ENCODE results near the gene ARHGDIG.

Gene ARHGDIG

GRCh38 chr16:260326-260725, 20.1 kb upstream of the ARHGDIG start:
- no peak for TF ChIP-seq CTCF (IDR thresholded peaks at IDR 0.05; ENCODE audit: low read length)
- no peak for TF ChIP-seq EZH2phosphoT487 (IDR thresholded peaks at IDR 0.05; ENCODE audit: low read length)
- no peak for TF ChIP-seq EZH2 (optimal IDR thresholded peaks at IDR 0.05; ENCODE audit: low read depth, low read length)
- H4K20me1 ChIP-seq (ENCODE audit: insufficient read depth, low read length), result no peaks in the 10 kb centered on the region
- H3K36me3 ChIP-seq (replicated peaks; ENCODE audit: insufficient read depth, low read length), result no peaks in the 10 kb centered on the region
- H3K4me3 ChIP-seq (ENCODE audit: low read length), result no peak overlapping the region
- no peaks in the 10 kb centered on the region for H3K27me3 ChIP-seq (replicated peaks; ENCODE audit: insufficient read depth, low read length)
- no peaks in the 10 kb centered on the region for H3K4me1 ChIP-seq (ENCODE audit: low read length)
- no peaks in the 10 kb centered on the region for H3K9me3 ChIP-seq (replicated peaks; ENCODE audit: insufficient read depth, low read length)
- H3K27ac ChIP-seq (ENCODE audit: low read length), result no peak overlapping the region
- H2AFZ ChIP-seq (ENCODE audit: low read length), result no peak overlapping the region
- H3K9me2 ChIP-seq (replicated peaks; ENCODE audit: insufficient read depth, low read length), result no peaks in the 10 kb centered on the region
- H3K79me2 ChIP-seq (ENCODE audit: low read length), result no peaks in the 10 kb centered on the region
- no peaks in the 10 kb centered on the region for H3F3A ChIP-seq (ENCODE audit: insufficient read depth, low read length)
- DNase-seq, result no peak
- H3K9ac ChIP-seq (ENCODE audit: low read length), result no peak overlapping the region
- no peak overlapping the region for H3K4me2 ChIP-seq (ENCODE audit: low read depth, low read length)

- no peaks in the 10 kb centered on the region for H3K9me3 ChIP-seq (replicated peaks; ENCODE audit: insufficient read depth, low read length)
- no peaks in the 10 kb centered on the region for H3F3A ChIP-seq (ENCODE audit: insufficient read depth, low read length)
- no peaks in the 10 kb centered on the region for H3K36me3 ChIP-seq (replicated peaks; ENCODE audit: insufficient read depth, low read length)
- H4K20me1 ChIP-seq (ENCODE audit: insufficient read depth, low read length), result no peaks in the 10 kb centered on the region
- no peak for DNase-seq
- H3K79me2 ChIP-seq (ENCODE audit: low read length), result no peaks in the 10 kb centered on the region
- H3K9ac ChIP-seq (ENCODE audit: low read length), result no peak overlapping the region
- H3K4me3 ChIP-seq (ENCODE audit: low read length), result no peak overlapping the region
- H3K4me1 ChIP-seq (ENCODE audit: low read length), result no peaks in the 10 kb centered on the region
- no peaks in the 10 kb centered on the region for H3K27me3 ChIP-seq (replicated peaks; ENCODE audit: insufficient read depth, low read length)
- H3K4me2 ChIP-seq (ENCODE audit: low read depth, low read length), result no peak overlapping the region
- no peak overlapping the region for H2AFZ ChIP-seq (ENCODE audit: low read length)
- H3K27ac ChIP-seq (ENCODE audit: low read length), result no peak overlapping the region
- no peak for TF ChIP-seq EZH2 (optimal IDR thresholded peaks at IDR 0.05; ENCODE audit: low read depth, low read length)
- no peaks in the 10 kb centered on the region for H3K9me2 ChIP-seq (replicated peaks; ENCODE audit: insufficient read depth, low read length)
Measured at GRCh38 chr16:261031-261691, 19.2 kb upstream of the ARHGDIG start.

GRCh38 chr16:262121-262745, 18.2 kb upstream of the ARHGDIG start:
- Histone ChIP-seq H3K27me3 (replicated peaks; ENCODE audit: insufficient read depth, low read length) (no peaks in the 10 kb centered on the region), H3K9me2 (replicated peaks; ENCODE audit: insufficient read depth, low read length) (no peaks in the 10 kb centered on the region), H3K36me3 (replicated peaks; ENCODE audit: insufficient read depth, low read length) (no peaks in the 10 kb centered on the region), H3K9me3 (replicated peaks; ENCODE audit: insufficient read depth, low read length) (no peaks in the 10 kb centered on the region), H3K4me3 (ENCODE audit: low read length) (no peak overlapping the region), H2AFZ (ENCODE audit: low read length) (no peak overlapping the region), H3F3A (ENCODE audit: insufficient read depth, low read length) (no peaks in the 10 kb centered on the region), H3K9ac (ENCODE audit: low read length) (no peak overlapping the region), H3K4me2 (ENCODE audit: low read depth, low read length) (no peak overlapping the region), H3K4me1 (ENCODE audit: low read length) (no peaks in the 10 kb centered on the region), H3K27ac (ENCODE audit: low read length) (no peak overlapping the region), H3K79me2 (ENCODE audit: low read length) (no peaks in the 10 kb centered on the region), H4K20me1 (ENCODE audit: insufficient read depth, low read length) (no peaks in the 10 kb centered on the region)
- DNase-seq, result no peak
- TF ChIP-seq EZH2 (optimal IDR thresholded peaks at IDR 0.05; ENCODE audit: low read depth, low read length) (no peak), EZH2phosphoT487 (IDR thresholded peaks at IDR 0.05; ENCODE audit: low read length) (no peak), CTCF (IDR thresholded peaks at IDR 0.05; ENCODE audit: low read length) (no peak)

GRCh38 chr16:263182-263774, 17.1 kb upstream of the ARHGDIG start:
- TF ChIP-seq CTCF (IDR thresholded peaks at IDR 0.05; ENCODE audit: low read length) (no peak), EZH2phosphoT487 (IDR thresholded peaks at IDR 0.05; ENCODE audit: low read length) (no peak), EZH2 (optimal IDR thresholded peaks at IDR 0.05; ENCODE audit: low read depth, low read length) (no peak)
- H3K36me3 ChIP-seq (replicated peaks; ENCODE audit: insufficient read depth, low read length), result no peaks in the 10 kb centered on the region

More at GRCh38 chr16:263182-263774, 17.1 kb upstream of the ARHGDIG start:
- Histone ChIP-seq H3K9me2 (replicated peaks; ENCODE audit: insufficient read depth, low read length) (no peaks in the 10 kb centered on the region), H3K4me3 (ENCODE audit: low read length) (no peak overlapping the region), H3K27me3 (replicated peaks; ENCODE audit: insufficient read depth, low read length) (no peaks in the 10 kb centered on the region), H2AFZ (ENCODE audit: low read length) (no peak overlapping the region), H3K9me3 (replicated peaks; ENCODE audit: insufficient read depth, low read length) (no peaks in the 10 kb centered on the region), H3K4me2 (ENCODE audit: low read depth, low read length) (no peak overlapping the region), H3K27ac (ENCODE audit: low read length) (no peak overlapping the region), H3K9ac (ENCODE audit: low read length) (no peak overlapping the region), H3F3A (ENCODE audit: insufficient read depth, low read length) (no peaks in the 10 kb centered on the region), H4K20me1 (ENCODE audit: insufficient read depth, low read length) (no peaks in the 10 kb centered on the region), H3K79me2 (ENCODE audit: low read length) (no peaks in the 10 kb centered on the region), H3K4me1 (ENCODE audit: low read length) (no peaks in the 10 kb centered on the region)
- DNase-seq, result no peak

Measured in MM.1S (cell line).